Measurements from ENCODE around the gene DHTKD1.

DNA sequence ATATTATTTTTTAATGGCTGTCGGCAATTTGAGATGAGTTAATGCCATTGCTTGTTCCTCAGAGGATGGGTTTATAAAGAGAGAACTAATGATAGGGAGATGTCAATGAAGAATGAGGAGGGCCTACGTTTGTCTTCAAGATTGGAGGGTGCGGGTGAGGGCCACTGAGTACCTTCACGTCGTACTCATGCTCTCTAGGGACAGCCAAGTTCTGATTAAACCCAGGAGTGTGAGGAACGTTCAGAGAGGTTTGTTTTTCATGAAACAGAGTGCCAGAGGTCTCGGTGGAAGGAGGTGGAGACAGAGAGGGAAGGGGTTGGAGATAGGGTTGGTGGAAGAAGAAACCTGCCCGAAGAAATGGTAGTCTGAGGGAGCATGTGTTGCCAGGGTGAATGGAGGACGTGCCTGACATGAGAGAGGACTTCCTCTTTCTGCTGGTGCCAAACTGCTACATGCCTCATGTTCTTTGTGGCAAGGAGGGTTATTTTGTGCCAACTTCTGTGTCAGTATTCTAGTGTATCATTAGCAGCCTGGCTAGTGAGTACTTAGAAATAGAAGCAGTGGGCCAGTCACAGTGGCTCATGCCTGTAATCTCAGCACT lies 8.9 kb downstream of the DHTKD1 start:
- TF ChIP-seq POLR2A (IDR thresholded peaks at IDR 0.05) (no peak), CTCF (IDR thresholded peaks at IDR 0.05) (no peak)
